ENCODE results near the gene LLGL2. TPM values are rescaled to one million over a fixed set of nuclear protein-coding genes. Genes with fewer than 3 reads are reported as not detected.

Gene LLGL2
- total RNA-seq, 1 donor from 2014 or later: 14.8 TPM

DNA sequence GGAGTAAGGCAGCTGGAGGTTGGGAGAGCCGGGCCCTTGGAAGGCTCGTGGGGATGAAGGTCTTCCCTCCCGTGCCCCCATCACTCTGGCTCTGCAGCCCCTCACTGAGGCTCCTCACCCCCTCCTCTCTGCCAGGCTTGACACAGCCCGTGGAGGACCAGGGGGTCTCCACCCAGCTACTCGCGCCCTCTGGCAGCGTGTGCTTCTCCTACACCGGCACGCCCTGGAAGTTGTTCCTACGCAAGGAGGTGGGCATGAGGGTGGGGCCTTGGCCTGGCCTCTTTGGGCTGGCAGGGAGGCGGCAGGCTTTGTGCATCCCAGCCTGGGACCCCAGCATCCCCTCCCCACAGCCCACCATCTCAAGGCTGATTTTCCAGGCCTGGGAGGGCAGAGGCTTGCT lies 92.2 kb downstream of the LLGL2 start:
- no peaks in the 10 kb centered on the region for H3K9me3 ChIP-seq (ENCODE audit: insufficient read depth, low read depth, low read length)
- H3K79me2 ChIP-seq (ENCODE audit: insufficient read depth, low read length): no peaks in the 10 kb centered on the region
- no peak overlapping the region for H2AFZ ChIP-seq (ENCODE audit: low read depth, low read length)
- Mint-ChIP-seq H3K36me3 (ENCODE audit: low read depth, unreplicated experiment) (peaks cover 3% of the 10 kb centered on the region), H3K9me3 (ENCODE audit: unreplicated experiment) (no peaks in the 10 kb centered on the region), H3K4me1 (ENCODE audit: low read depth, unreplicated experiment) (peaks cover 7% of the 10 kb centered on the region), H3K27ac (ENCODE audit: unreplicated experiment) (no peak overlapping the region), H3K4me3 (ENCODE audit: unreplicated experiment) (no peak overlapping the region), H3K27me3 (ENCODE audit: low read depth, unreplicated experiment) (peaks cover 24% of the 10 kb centered on the region)
- H3K27ac ChIP-seq (ENCODE audit: low read depth, low read length): no peak overlapping the region
- H3K4me2 ChIP-seq (ENCODE audit: low read length): no peak overlapping the region
- H4K20me1 ChIP-seq (ENCODE audit: insufficient read depth, low read length): no peaks in the 10 kb centered on the region
- DNase-seq (ENCODE audit: low read depth) (no peak), FAIRE-seq (no peak)
- H3K9ac ChIP-seq (ENCODE audit: low read length): no peak overlapping the region
- H3K36me3 ChIP-seq (ENCODE audit: insufficient read depth, low read length): no peaks in the 10 kb centered on the region
- H3K4me3 ChIP-seq (ENCODE audit: insufficient read depth, low read depth, low read length): no peak overlapping the region
- H3K4me1 ChIP-seq (ENCODE audit: insufficient read depth, low read length): no peaks in the 10 kb centered on the region
- TF ChIP-seq CTCF (IDR thresholded peaks at IDR 0.05; ENCODE audit: insufficient read depth, low read depth, low read length) (no peak), EZH2 (IDR thresholded peaks at IDR 0.05; ENCODE audit: insufficient read depth, low read length) (no peak)
- no peaks in the 10 kb centered on the region for H3K27me3 ChIP-seq (ENCODE audit: insufficient read depth, low read length)

- DNase-seq (ENCODE audit: low read depth): peak; percentile 22
- no peaks in the 10 kb centered on the region for H3K27me3 ChIP-seq (ENCODE audit: insufficient read depth, low read length)
Measured at GRCh38 chr17:75619506-75620431, 94.3 kb downstream of the LLGL2 start.

More at GRCh38 chr17:75619506-75620431, 94.3 kb downstream of the LLGL2 start:
- H3K4me3 Mint-ChIP-seq (ENCODE audit: unreplicated experiment): no peak overlapping the region
- no peaks in the 10 kb centered on the region for H3K9me3 Mint-ChIP-seq (ENCODE audit: unreplicated experiment)
- Histone ChIP-seq H3K27ac (ENCODE audit: low read depth, low read length) (no peak overlapping the region), H2AFZ (ENCODE audit: low read depth, low read length) (no peak overlapping the region), H3K4me2 (ENCODE audit: low read length) (no peak overlapping the region), H3K36me3 (ENCODE audit: insufficient read depth, low read length) (no peaks in the 10 kb centered on the region), H3K79me2 (ENCODE audit: insufficient read depth, low read length) (no peaks in the 10 kb centered on the region), H3K9ac (ENCODE audit: low read length) (no peak overlapping the region), H3K4me3 (ENCODE audit: insufficient read depth, low read depth, low read length) (no peak overlapping the region), H3K4me1 (ENCODE audit: insufficient read depth, low read length) (no peaks in the 10 kb centered on the region), H3K9me3 (ENCODE audit: insufficient read depth, low read depth, low read length) (no peaks in the 10 kb centered on the region), H4K20me1 (ENCODE audit: insufficient read depth, low read length) (no peaks in the 10 kb centered on the region)
- peaks cover 3% of the 10 kb centered on the region for H3K36me3 Mint-ChIP-seq (ENCODE audit: low read depth, unreplicated experiment)
- peaks cover 11% of the 10 kb centered on the region for H3K4me1 Mint-ChIP-seq (ENCODE audit: low read depth, unreplicated experiment)
- TF ChIP-seq CTCF (IDR thresholded peaks at IDR 0.05; ENCODE audit: insufficient read depth, low read depth, low read length) (peak; percentile 43), EZH2 (IDR thresholded peaks at IDR 0.05; ENCODE audit: insufficient read depth, low read length) (no peak)
- peaks cover 23% of the 10 kb centered on the region for H3K27me3 Mint-ChIP-seq (ENCODE audit: low read depth, unreplicated experiment)
- no peak overlapping the region for H3K27ac Mint-ChIP-seq (ENCODE audit: unreplicated experiment)
- FAIRE-seq: no peak

Data from astrocyte (in vitro differentiated cells and primary cell).